Measurements from ENCODE around the gene ABCA2. TPM values are rescaled to one million over a fixed set of nuclear protein-coding genes. Genes with fewer than 3 reads are reported as not detected.

The ABCA2 gene, protein sequence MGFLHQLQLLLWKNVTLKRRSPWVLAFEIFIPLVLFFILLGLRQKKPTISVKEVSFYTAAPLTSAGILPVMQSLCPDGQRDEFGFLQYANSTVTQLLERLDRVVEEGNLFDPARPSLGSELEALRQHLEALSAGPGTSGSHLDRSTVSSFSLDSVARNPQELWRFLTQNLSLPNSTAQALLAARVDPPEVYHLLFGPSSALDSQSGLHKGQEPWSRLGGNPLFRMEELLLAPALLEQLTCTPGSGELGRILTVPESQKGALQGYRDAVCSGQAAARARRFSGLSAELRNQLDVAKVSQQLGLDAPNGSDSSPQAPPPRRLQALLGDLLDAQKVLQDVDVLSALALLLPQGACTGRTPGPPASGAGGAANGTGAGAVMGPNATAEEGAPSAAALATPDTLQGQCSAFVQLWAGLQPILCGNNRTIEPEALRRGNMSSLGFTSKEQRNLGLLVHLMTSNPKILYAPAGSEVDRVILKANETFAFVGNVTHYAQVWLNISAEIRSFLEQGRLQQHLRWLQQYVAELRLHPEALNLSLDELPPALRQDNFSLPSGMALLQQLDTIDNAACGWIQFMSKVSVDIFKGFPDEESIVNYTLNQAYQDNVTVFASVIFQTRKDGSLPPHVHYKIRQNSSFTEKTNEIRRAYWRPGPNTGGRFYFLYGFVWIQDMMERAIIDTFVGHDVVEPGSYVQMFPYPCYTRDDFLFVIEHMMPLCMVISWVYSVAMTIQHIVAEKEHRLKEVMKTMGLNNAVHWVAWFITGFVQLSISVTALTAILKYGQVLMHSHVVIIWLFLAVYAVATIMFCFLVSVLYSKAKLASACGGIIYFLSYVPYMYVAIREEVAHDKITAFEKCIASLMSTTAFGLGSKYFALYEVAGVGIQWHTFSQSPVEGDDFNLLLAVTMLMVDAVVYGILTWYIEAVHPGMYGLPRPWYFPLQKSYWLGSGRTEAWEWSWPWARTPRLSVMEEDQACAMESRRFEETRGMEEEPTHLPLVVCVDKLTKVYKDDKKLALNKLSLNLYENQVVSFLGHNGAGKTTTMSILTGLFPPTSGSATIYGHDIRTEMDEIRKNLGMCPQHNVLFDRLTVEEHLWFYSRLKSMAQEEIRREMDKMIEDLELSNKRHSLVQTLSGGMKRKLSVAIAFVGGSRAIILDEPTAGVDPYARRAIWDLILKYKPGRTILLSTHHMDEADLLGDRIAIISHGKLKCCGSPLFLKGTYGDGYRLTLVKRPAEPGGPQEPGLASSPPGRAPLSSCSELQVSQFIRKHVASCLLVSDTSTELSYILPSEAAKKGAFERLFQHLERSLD (N-terminal part only)
- 46.0 and 68.3 TPM in 2 replicates for total RNA-seq

DNA sequence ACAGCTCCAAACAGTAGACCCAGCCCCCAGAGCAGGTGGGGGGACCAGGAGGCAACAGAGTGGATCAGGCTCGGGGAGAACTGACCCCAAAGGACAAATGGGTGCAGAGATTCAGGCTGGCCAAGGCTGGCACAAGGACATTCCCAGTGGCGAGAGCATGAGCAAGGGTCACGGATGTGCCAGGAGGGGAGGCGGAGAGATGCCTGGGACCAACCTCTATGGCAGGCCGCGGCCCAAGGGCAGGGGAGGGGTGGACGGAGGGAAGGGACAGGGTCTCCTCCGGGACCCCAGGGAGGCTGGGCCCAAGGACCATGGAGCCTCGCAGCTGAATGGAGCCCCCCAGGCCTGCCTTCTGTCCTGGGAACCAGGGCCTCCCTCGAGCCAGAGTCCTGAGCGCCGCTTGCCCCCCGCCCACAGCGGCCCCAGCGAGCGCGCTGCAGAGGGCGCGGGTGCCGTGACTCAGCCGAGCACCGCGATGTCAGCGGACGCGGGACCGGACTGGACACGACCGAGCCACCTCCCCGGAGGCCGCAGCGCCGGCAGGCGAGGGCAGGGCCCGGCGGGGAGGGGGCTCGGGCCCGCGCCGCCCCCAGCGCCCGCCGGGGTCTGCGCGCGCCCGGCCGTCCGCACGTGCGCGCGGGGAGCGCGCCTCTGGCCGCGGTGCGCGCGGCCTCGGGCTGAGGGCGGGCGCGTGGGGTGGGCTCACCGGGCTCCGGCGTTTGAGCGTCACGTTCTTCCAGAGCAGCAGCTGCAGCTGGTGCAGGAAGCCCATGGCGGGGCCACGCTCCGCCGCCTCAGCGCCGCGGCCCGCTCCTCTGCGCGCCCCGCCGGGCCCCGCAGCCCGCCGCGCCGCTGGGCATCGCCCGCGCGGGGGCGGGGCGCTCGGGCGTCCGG is at the start of gene ABCA2:
Gene ABCA2 (minus strand): TSS at position 869 of the 894 bp plus-strand sequence. CDS start 97 bp downstream, at position 772.

DNA sequence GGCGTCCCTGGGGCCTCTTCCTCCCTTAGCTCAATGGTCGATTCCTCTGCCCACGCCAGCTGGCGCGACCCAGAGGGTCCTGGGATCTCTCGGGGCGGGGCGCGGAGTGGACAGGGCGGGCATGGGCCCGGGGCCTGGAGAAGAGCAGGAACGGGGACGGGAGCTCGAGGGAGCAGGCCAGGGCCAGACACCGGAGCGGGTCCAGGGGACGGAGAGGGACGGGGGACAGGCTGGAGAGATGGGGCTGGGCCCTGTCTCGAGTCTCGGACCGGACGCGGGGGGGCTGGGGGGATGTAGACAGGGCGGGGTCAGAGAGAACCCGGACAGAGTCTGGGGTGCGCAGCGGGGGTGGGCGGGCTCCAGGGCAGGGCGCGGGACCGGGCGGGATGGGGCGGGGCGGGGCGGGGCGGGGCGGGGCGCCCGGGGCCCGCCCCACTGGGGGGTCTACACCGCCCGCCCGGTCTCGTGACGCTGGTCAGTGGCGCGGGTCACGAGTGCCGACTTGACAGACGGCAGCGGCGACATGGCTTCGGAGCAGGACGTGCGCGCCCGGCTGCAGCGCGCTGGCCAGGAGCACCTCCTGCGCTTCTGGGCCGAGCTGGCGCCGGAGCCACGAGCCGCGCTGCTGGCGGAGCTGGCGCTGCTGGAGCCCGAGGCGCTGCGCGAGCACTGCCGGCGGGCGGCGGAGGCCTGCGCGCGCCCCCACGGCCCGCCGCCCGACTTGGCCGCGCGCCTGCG is 49.1 kb upstream of the ABCA2 start, which contains the start of gene UAP1L1:
Gene UAP1L1 (plus strand): TSS at position 508 of the 738 bp plus-strand sequence. CDS start 16 bp downstream, at position 524.

GRCh38 chr9:137070201-137070905 is 42.3 kb upstream of the ABCA2 start, which contains the start of gene SAPCD2:
TSS of gene SAPCD2 (minus strand) at chr9:137070557. CDS start at chr9:137070460, 97 bp downstream.

GRCh38 chr9:137053944-137054931 is 26.2 kb upstream of the ABCA2 start, which contains the start of gene ENTPD2:
TSS of gene ENTPD2 (minus strand) at chr9:137054061. CDS start at chr9:137053997, 64 bp downstream.

DNA sequence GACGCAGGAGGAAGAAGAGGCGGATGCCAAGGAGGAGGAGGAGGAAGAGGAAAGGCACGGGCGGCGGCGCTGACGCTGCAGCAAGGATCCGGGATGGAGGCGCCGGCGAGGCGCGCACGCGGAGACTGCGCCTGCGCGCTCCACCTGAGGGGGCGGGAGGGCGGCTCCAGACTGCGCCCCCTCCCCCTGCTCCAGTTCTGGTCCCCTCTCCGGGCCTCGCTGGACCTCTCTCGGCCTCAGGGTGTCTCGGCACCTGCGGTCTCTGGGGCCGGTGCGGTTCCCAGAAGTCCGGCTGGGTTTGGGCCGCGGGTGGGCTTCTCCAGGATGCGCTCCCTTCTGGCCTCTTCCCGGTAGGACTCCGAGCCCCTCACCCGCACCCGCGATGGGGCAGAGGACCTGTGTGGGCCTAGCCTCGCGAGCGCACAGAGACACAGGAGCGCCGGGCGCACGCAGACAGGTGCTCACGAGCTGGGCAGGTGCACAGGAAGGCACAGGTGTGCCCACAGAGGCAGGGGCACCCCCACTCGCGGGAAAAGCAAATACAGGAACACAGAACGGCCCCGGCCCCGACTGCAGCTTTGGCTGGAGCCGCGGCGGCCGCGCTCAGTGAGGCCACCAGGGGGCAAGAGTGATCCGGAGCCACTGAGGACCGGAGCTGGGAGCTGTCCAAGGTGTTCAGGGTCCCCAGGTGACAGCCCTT is 18.2 kb upstream of the ABCA2 start, which contains the start of gene NPDC1:
Gene NPDC1 (minus strand): TSS at position 90 of the 700 bp plus-strand sequence. CDS start 188 bp downstream, outside the sequence.

DNA sequence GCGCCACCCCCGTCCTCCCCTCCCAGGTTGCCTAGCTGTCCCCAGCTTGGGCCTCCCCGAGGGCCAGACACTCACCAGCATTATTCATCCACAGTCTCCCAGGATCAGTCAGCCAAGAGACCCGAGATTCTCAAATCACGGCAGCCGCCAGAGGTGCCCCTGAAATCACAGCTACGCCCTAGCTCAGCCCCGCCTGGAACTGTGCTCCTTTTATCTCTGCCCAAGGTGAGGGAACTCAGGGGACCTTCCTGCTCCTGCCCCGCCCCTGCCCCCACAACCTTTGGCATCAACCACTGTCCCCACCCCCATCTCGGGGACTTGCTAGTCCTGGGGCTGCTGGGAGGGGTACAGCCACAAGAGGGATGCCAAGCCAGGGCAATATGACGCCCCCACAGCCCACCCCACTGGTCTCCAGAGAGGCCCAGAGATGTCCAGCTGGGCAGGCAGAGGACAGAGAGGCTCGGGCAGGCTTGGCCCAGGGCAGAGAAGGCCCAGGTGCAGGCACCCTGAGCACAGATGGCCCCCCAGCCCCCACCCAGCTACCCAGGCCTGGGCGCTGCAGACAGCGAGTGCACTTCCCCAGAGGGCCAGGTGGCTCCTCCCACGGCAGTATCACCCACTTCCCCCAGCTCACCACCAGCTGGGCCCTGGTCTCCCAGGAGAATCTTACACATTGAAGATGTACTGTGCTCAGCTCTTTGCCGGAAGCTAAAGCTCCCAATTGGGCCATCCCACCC is 4.0 kb upstream of the ABCA2 start, which contains the start of gene FUT7:
Gene FUT7 (minus strand): TSS at position 185 of the 737 bp plus-strand sequence. CDS start 97 bp downstream, at position 88.

DNA sequence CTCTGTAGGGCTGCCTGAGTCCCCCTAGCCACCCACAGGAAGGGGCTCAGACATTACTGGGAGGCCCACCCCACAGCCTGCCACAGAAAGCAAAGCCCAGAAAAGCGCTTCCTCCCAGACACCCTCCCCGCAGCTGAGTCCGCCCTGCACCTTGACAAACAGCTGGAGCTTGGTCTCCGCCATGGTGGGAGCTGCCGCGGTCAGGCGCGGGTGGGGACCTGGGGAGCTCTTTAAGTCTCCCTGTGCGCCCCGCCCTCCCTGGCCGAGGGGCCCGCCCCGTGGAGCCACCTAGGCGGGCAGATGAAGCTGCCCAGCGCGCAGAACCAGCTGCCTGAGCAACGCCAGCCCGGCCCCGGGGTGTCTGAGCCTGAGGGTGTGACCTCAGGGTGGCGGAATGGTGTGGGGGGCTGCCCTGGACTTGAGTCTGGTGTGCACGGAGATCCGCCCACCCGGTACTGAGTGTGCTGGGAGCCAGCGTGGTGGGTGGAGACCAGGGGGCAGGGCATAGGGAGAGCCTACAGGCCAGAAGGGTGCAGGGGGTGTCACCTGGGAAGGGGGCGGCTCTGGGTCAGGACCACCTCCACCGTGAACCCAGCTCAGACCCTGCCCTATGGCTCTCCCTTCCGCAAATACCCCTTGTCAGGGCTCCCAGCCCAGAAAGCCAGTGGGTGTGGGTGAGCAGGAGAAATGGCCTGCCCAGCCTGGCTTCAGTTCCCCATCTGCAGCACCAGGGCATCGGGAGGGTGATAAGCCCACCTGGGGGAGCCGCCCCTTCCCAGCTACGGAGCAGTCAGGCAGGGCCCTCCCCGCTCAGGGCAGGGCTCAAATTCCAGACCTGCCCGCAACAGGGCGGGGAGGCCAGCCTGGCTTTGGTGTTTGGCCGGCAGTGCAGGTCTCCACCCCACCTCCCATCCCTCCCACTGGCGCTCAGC is 31.4 kb downstream of the ABCA2 start, which contains the start of gene CLIC3:
Gene CLIC3 (minus strand): TSS at position 208 of the 932 bp plus-strand sequence. CDS start 25 bp downstream, at position 183.

GRCh38 chr9:136991993-136992818 is 35.8 kb downstream of the ABCA2 start, which contains the start of gene PAXX:
TSS of gene PAXX (plus strand) at chr9:136992422. CDS start at chr9:136992444, 22 bp downstream.

GRCh38 chr9:136982232-136983051 is 45.6 kb downstream of the ABCA2 start, which contains the start of gene LCNL1:
TSS of gene LCNL1 (plus strand) at chr9:136982993. CDS start at chr9:136983587, 594 bp downstream.

GRCh38 chr9:136977223-136977622 is 50.8 kb downstream of the ABCA2 start, which contains the start of gene PTGDS:
TSS of gene PTGDS (plus strand) at chr9:136977504. CDS start at chr9:136977579, 75 bp downstream.

Data from smooth muscle cell of the umbilical artery (primary cell).